BE2C (cell line): ENCODE data around the gene FOXJ3.

Experiments
- DNase-seq: peaks from one replicate; pipeline ENCODE4 v3.0.0-alpha.2; 2020
- H3K27me3 ChIP-seq: fragments of 250-450 bp; sonication (Bioruptor Pico); 2 replicates; pipeline ENCODE4 v1.5.1; 2020; ENCODE audit warnings: mild to moderate bottlenecking
- H3K36me3 ChIP-seq: fragments of 250-450 bp; sonication (Bioruptor Pico); 2 replicates; pipeline ENCODE4 v1.5.1; 2020; ENCODE audit warnings: mild to moderate bottlenecking
- H3K4me1 ChIP-seq: fragments of 250-450 bp; sonication (Bioruptor Pico); 2 replicates; pipeline ENCODE4 v1.5.1; 2020
- H3K4me3 ChIP-seq: 2 replicates; pipeline ENCODE4 v1.5.1; 2011; ENCODE audit warnings: low read depth, low read length
- H3K9me3 ChIP-seq: fragments of 250-450 bp; sonication (Bioruptor Pico); 2 replicates; pipeline ENCODE4 v1.5.1; 2020
- CTCF ChIP-seq: IDR thresholded peaks from 2 replicates; pipeline ENCODE4 v1.5.1; 2012; ENCODE audit warnings: mild to moderate bottlenecking, low read depth, low read length

FOXJ3 gene

GRCh38 chr1:42152907-42153600 lies 182.0 kb downstream of the FOXJ3 start, which contains the start of gene GUCA2B:
Gene GUCA2B, plus strand, starts transcription at chr1:42153410. Its CDS starts 41 bp downstream, at chr1:42153451.
- Histone ChIP-seq H3K36me3 (no peaks in the 10 kb centered on the region), H3K4me1 (no peaks in the 10 kb centered on the region)
- no peak for TF ChIP-seq CTCF

DNA sequence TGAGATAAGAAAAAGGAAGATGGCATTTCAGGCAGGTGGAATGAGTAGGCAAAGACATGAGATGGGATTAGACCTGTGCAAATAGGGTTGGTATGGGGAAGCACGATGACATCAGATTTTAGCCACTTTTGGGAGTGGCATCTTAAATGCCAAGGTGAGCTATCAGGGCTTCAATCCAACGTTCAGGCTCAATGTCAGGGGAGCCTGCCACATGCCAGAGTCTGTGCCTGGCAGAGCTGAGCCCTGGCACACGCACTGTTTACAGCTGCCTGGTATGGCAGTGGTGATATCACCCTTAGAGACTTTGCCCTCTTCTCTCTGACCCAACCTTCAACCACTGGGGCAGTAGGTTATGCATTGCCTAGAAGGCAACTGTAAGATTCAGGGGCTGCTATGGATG lies 182.9 kb downstream of the FOXJ3 start:
- Histone ChIP-seq H3K4me3 (no peak overlapping the region), H3K27me3 (no peaks in the 10 kb centered on the region), H3K36me3 (no peaks in the 10 kb centered on the region), H3K4me1 (no peaks in the 10 kb centered on the region), H3K9me3 (no peaks in the 10 kb centered on the region)
- no peak for TF ChIP-seq CTCF
- no peak for DNase-seq

More at GRCh38 chr1:42152907-42153600, 182.0 kb downstream of the FOXJ3 start, which contains the start of gene GUCA2B:
- Histone ChIP-seq H3K9me3 (no peaks in the 10 kb centered on the region), H3K4me3 (no peak within 1 kb of the TSS), H3K27me3 (no peaks in the 10 kb centered on the region)
- no peak for DNase-seq

GRCh38 chr1:42150651-42151050 lies 184.4 kb downstream of the FOXJ3 start:
- no peak for TF ChIP-seq CTCF
- DNase-seq, result no peak
- no peaks in the 10 kb centered on the region for H3K4me1 ChIP-seq
- no peaks in the 10 kb centered on the region for H3K36me3 ChIP-seq
- H3K4me3 ChIP-seq, result no peak overlapping the region
- H3K9me3 ChIP-seq, result no peaks in the 10 kb centered on the region
- H3K27me3 ChIP-seq, result no peaks in the 10 kb centered on the region

DNA sequence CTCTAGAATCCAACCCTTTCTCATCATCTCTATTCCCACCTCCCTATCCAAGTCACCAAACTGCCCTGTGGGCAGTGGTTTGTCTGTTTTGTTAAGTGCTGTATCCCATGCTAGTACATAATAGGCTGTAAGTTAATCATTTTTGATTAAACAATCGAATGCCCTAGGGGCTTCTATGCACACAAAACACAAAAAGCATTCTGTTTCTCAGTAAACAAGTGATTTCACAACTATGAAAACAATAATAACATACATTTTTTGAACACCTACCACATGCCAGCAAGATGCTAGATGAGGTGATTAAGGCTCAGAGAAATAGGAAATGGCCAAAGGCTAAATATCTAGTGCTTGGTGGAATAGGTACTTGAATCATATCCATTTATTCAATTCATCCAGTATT lies 186.9 kb downstream of the FOXJ3 start:
- H3K9me3 ChIP-seq, result no peaks in the 10 kb centered on the region
- H3K27me3 ChIP-seq, result no peaks in the 10 kb centered on the region
- no peaks in the 10 kb centered on the region for H3K36me3 ChIP-seq
- no peak overlapping the region for H3K4me3 ChIP-seq
- H3K4me1 ChIP-seq, result no peaks in the 10 kb centered on the region
- TF ChIP-seq CTCF, result no peak
- no peak for DNase-seq

GRCh38 chr1:42146626-42147320 lies 188.3 kb downstream of the FOXJ3 start:
- no peak overlapping the region for H3K4me3 ChIP-seq

More at GRCh38 chr1:42146626-42147320, 188.3 kb downstream of the FOXJ3 start:
- DNase-seq, result peak; percentile 56
- no peaks in the 10 kb centered on the region for H3K36me3 ChIP-seq
- no peaks in the 10 kb centered on the region for H3K4me1 ChIP-seq
- TF ChIP-seq CTCF, result peak; percentile 73
- H3K27me3 ChIP-seq, result no peaks in the 10 kb centered on the region
- no peaks in the 10 kb centered on the region for H3K9me3 ChIP-seq
